CD4-positive, alpha-beta T cell (primary cell): Measurements from ENCODE around the gene PTH1R. TPM values are rescaled to one million over a fixed set of nuclear protein-coding genes. Genes with fewer than 3 reads are reported as not detected.

Experiments
- ATAC-seq: fragments of 200-7000 bp; cut with Tn5 transposase; one replicate; pipeline ENCODE4 v1.10.0; 2022; ENCODE audit warnings: mild to moderate bottlenecking; ENCODE audit not compliant: poor library complexity
- CTCF ChIA-PET: fragments of 350-600 bp; sonication (Branson Sonifier 250); formaldehyde crosslinking; loops from one replicate; lab custom pipeline; 2021; ENCODE audit warnings: antibody characterized with exemption, inconsistent platforms; lab: Charles Lee
- POLR2A ChIA-PET: fragments of 350-600 bp; sonication (Branson Sonifier 250); formaldehyde crosslinking; loops from one replicate; lab custom pipeline; 2021; ENCODE audit warnings: antibody characterized with exemption, inconsistent platforms; lab: Charles Lee
- DNase-seq, 14 experiments: peaks; one replicate each; pipeline ENCODE4 v3.0.0-alpha.2; 2013 to 2020; ENCODE audit warnings: mixed read lengths in 2 of 14
- H3K27ac ChIP-seq, 2 donors: one replicate each; pipeline versions ENCODE4 v1.5.1 to v1.7.0; 2013; ENCODE audit warnings: low read length in 2 of 2, low read depth in 1 of 2, mild to moderate bottlenecking in 1 of 2
- H3K27me3 ChIP-seq, 2 experiments: 1 replicate in 1 of 2; 2 replicates in 1 of 2; pipeline versions ENCODE4 v1.6.1 to v1.7.0; 2013; ENCODE audit warnings: low read length in 2 of 2, control low read depth in 1 of 2, mild to moderate bottlenecking in 1 of 2, moderate library complexity in 1 of 2; ENCODE audit not compliant: insufficient read depth in 2 of 2, control insufficient read depth in 1 of 2
- H3K36me3 ChIP-seq: one replicate; pipeline ENCODE4 v1.6.1; 2013; ENCODE audit warnings: low read length, control low read depth; ENCODE audit not compliant: insufficient read depth
- H3K4me1 ChIP-seq: one replicate; pipeline ENCODE4 v1.6.1; 2013; ENCODE audit warnings: low read length, control low read depth; ENCODE audit not compliant: insufficient read depth
- H3K4me3 ChIP-seq: one replicate; pipeline ENCODE4 v1.5.1; 2013; ENCODE audit warnings: mild to moderate bottlenecking, low read length, moderate library complexity
- H3K9me3 ChIP-seq, 2 experiments: 1 replicate in 1 of 2; 2 replicates in 1 of 2; pipeline versions ENCODE4 v1.6.1 to v1.7.0; 2013; ENCODE audit warnings: low read length in 2 of 2, mild to moderate bottlenecking in 2 of 2, control low read depth in 1 of 2, moderate library complexity in 1 of 2; ENCODE audit not compliant: control insufficient read depth in 1 of 2, insufficient read depth in 1 of 2
- H3K27ac Mint-ChIP-seq: one replicate; pipeline ENCODE4 v1.8.0; 2020; ENCODE audit warnings: mixed read lengths
- H3K27me3 Mint-ChIP-seq: one replicate; pipeline ENCODE4 v1.8.0; 2021; ENCODE audit warnings: mixed read lengths
- H3K36me3 Mint-ChIP-seq: one replicate; pipeline ENCODE4 v1.8.0; 2021; ENCODE audit warnings: low read depth, mixed read lengths
- H3K4me1 Mint-ChIP-seq: one replicate; pipeline ENCODE4 v1.8.0; 2021; ENCODE audit warnings: low read depth, mixed read lengths
- H3K4me3 Mint-ChIP-seq: one replicate; pipeline ENCODE4 v1.8.0; 2020; ENCODE audit warnings: mild to moderate bottlenecking, mixed read lengths
- H3K9me3 Mint-ChIP-seq: one replicate; pipeline ENCODE4 v1.8.0; 2020; ENCODE audit warnings: mixed read lengths
- CTCF ChIP-seq: fragments of 200-600 bp; IDR thresholded peaks from one replicate; pipeline ENCODE4 v1.8.0; 2022; ENCODE audit warnings: antibody characterized with exemption, mild to moderate bottlenecking
- intact Hi-C, 2 experiments: fragments of 100-400 bp; cut with DNase I in 1 of 2; cut with micrococcal nuclease in 1 of 2; formaldehyde crosslinking; loops; one replicate each; pipeline versions ENCODE4 v1.15.1 to v1.9.0; 2023 to 2025; cut with DNase I, micrococcal nuclease
- total RNA-seq, 174 experiments: library from RNA in 2 of 174; stranded (reverse) in 2 of 174; gene quantifications; one replicate each; pipeline ENCODE4 v1.2.3 and lab custom pipeline; 2021 to 2026

The PTH1R gene
- total RNA-seq, 2 experiments from 2014 or later: not detected

- Mint-ChIP-seq H3K27me3 (no peaks in the 10 kb centered on the region), H3K36me3 (no peaks in the 10 kb centered on the region), H3K27ac (no peak overlapping the region), H3K4me1 (no peaks in the 10 kb centered on the region), H3K4me3 (no peak overlapping the region), H3K9me3 (no peaks in the 10 kb centered on the region)
- H3K9me3 ChIP-seq: no peaks in the 10 kb centered on the region
- ChIA-PET POLR2A (no interaction called here), CTCF (no interaction called here)
- H3K36me3 ChIP-seq: no peaks in the 10 kb centered on the region
- H3K27me3 ChIP-seq: no peaks in the 10 kb centered on the region
- no peak for DNase-seq
- no peak overlapping the region for H3K4me3 ChIP-seq
- intact Hi-C loops: no loop called here
- H3K27ac ChIP-seq: no peak overlapping the region
- no peak for ATAC-seq
- no peak for TF ChIP-seq CTCF
- no peaks in the 10 kb centered on the region for H3K4me1 ChIP-seq
These were observed 46.2 kb upstream of the PTH1R start for GRCh38 chr3:46831316-46831715.

DNA sequence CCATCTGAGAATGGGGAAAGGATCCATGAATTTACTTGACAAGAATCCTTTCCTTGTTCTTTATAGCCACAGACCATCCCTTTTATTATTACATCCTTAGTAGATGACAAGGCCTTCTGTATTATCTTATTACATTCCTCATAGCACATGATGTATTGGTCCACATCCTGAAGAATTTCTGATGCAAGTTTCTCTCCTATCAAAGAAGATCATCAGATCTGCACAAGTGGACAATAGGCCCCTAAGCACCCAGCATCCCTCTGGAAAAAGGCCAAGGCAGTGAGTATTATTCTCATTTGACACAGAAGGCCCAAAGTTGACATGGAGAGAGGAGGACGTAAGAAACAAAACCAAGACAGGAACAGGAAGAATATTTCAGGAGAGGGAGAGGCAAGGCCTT, 45.7 kb upstream of the PTH1R start:
- H3K4me1 Mint-ChIP-seq: no peaks in the 10 kb centered on the region
- no peak overlapping the region for H3K4me3 Mint-ChIP-seq
- ChIA-PET POLR2A (no interaction called here), CTCF (no interaction called here)
- Histone ChIP-seq H3K36me3 (no peaks in the 10 kb centered on the region), H3K4me3 (no peak overlapping the region), H3K4me1 (no peaks in the 10 kb centered on the region), H3K9me3 (no peaks in the 10 kb centered on the region), H3K27me3 (no peaks in the 10 kb centered on the region), H3K27ac (no peak overlapping the region)
- H3K9me3 Mint-ChIP-seq: no peaks in the 10 kb centered on the region
- no peaks in the 10 kb centered on the region for H3K36me3 Mint-ChIP-seq
- no peaks in the 10 kb centered on the region for H3K27me3 Mint-ChIP-seq
- ATAC-seq (no peak), DNase-seq (no peak)
- H3K27ac Mint-ChIP-seq: no peak overlapping the region
- no peak for TF ChIP-seq CTCF
- intact Hi-C loops: no loop called here

DNA sequence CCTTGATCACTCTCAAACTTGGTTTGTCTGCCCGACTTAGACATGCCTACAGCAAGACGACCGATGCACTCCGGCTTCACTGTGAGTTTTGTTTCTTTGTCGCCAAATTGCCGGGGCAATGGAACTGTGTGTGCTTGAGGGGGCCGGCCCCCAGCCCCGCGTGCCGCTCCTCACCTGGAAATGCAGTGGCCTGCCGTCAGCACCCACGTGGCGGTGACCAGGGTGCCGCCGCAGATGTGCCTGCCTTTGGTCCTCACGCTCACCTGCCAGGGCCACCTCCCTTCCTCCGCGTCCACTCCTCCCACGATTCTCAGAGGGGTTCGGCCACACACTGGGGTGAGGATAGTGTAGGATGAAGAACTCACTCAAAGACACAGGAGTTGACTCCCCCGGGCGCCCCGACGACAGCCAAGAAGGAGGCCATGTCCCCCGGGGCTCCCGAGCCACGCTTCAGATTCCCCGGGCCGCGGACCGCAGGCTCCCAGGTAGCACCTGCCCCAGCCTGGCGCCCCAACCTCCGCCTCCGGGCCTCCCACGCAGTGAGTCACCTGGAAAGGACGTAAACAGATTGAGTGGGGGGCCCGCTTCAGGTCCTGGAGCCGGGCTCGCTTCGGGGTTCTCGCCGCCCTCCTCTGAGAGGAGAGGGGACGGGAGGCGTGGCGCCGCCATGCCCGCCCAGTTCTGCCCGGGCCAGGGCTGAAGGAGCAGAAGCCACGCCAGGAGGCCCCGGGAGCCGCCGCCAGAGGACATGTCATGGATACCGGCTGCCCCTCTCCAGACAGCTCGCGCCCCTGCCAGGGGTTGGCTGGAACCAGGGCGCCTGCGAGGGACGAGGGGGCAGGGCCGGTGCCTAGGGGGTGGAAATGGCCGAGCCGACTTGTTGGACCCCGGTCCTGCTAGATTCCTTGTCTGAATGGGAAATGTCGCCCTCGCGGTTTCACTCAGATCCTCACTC, 43.9 kb upstream of the PTH1R start:
- peaks cover 0 to 3% of the 10 kb centered on the region in 2 experiments for H3K9me3 ChIP-seq
- intact Hi-C loops: no loop called here

More for the DNA sequence above, 43.9 kb upstream of the PTH1R start:
- H3K27ac Mint-ChIP-seq: no peak overlapping the region
- CTCF ChIA-PET: no interaction called here
- H3K27ac ChIP-seq: no peak overlapping the region
- ATAC-seq (no peak), DNase-seq (no peak)
- H3K9me3 Mint-ChIP-seq: peaks cover 5% of the 10 kb centered on the region
- TF ChIP-seq CTCF: no peak
- no peak overlapping the region for H3K4me3 Mint-ChIP-seq
- POLR2A ChIA-PET: no interaction called here
- no peaks in the 10 kb centered on the region for H3K4me1 ChIP-seq
- no peaks in the 10 kb centered on the region for H3K36me3 ChIP-seq
- no peaks in the 10 kb centered on the region for H3K4me1 Mint-ChIP-seq
- H3K4me3 ChIP-seq: no peak overlapping the region
- no peaks in the 10 kb centered on the region for H3K27me3 Mint-ChIP-seq
- peaks cover 13% of the 10 kb centered on the region for H3K36me3 Mint-ChIP-seq
- no peaks in the 10 kb centered on the region for H3K27me3 ChIP-seq
